RWPE2 (cell line): ENCODE data around the gene WSCD1.

Experiments used
- ATAC-seq: fragments of 200-7000 bp; cut with Tn5 transposase; 3 replicates; pipeline ENCODE4 v1.9.1; 2021; ENCODE audit warnings: low read depth
- DNase-seq: peaks from one replicate; pipeline ENCODE4 v3.0.0-alpha.2; 2020; ENCODE audit warnings: low spot score
- H3K27ac ChIP-seq: fragments of 450-650 bp; 2 replicates; pipeline ENCODE4 v1.5.1; 2017; ENCODE audit warnings: mild to moderate bottlenecking; ENCODE audit not compliant: poor library complexity, severe bottlenecking
- H3K27me3 ChIP-seq: fragments of 250-450 bp; sonication (Bioruptor Pico); 2 replicates; pipeline ENCODE4 v1.5.1; 2021; ENCODE audit warnings: mild to moderate bottlenecking, moderate library complexity; ENCODE audit not compliant: insufficient read depth, poor library complexity, severe bottlenecking
- H3K36me3 ChIP-seq: fragments of 250-450 bp; sonication (Bioruptor Pico); 2 replicates; pipeline ENCODE4 v1.5.1; 2020; ENCODE audit warnings: low read depth, mild to moderate bottlenecking, moderate library complexity
- H3K4me1 ChIP-seq: fragments of 250-450 bp; sonication (Bioruptor Pico); 2 replicates; pipeline ENCODE4 v1.5.1; 2021; ENCODE audit warnings: mild to moderate bottlenecking, moderate library complexity; ENCODE audit not compliant: insufficient read depth, poor library complexity, severe bottlenecking
- H3K4me3 ChIP-seq: fragments of 250-450 bp; sonication (Bioruptor Pico); 2 replicates; pipeline ENCODE4 v1.5.1; 2021; ENCODE audit warnings: mild to moderate bottlenecking, moderate library complexity; ENCODE audit not compliant: severe bottlenecking
- H3K9me3 ChIP-seq: fragments of 250-450 bp; sonication (Bioruptor Pico); 2 replicates; pipeline ENCODE4 v1.5.1; 2021; ENCODE audit warnings: mild to moderate bottlenecking, moderate library complexity; ENCODE audit not compliant: severe bottlenecking
- CTCF ChIP-seq: fragments of 450-650 bp; IDR thresholded peaks from one replicate; pipeline ENCODE4 v1.5.1; 2017; ENCODE audit warnings: mild to moderate bottlenecking, moderate library complexity; ENCODE audit not compliant: poor library complexity, severe bottlenecking

Gene WSCD1

GRCh38 chr17:6041246-6041645 lies 28.9 kb upstream of the WSCD1 start:
- no peaks in the 10 kb centered on the region for H3K9me3 ChIP-seq
- ATAC-seq: no peak
- H3K27me3 ChIP-seq: no peaks in the 10 kb centered on the region
- no peak overlapping the region for H3K4me3 ChIP-seq
- no peak for DNase-seq
- H3K36me3 ChIP-seq: no peaks in the 10 kb centered on the region
- no peaks in the 10 kb centered on the region for H3K4me1 ChIP-seq
- no peak overlapping the region for H3K27ac ChIP-seq
- TF ChIP-seq CTCF: no peak

- Histone ChIP-seq H3K4me1 (no peaks in the 10 kb centered on the region), H3K27me3 (no peaks in the 10 kb centered on the region), H3K4me3 (no peak overlapping the region), H3K27ac (no peak overlapping the region), H3K36me3 (no peaks in the 10 kb centered on the region), H3K9me3 (no peaks in the 10 kb centered on the region)
- ATAC-seq (no peak), DNase-seq (no peak)
- TF ChIP-seq CTCF: no peak
These were observed 26.8 kb upstream of the WSCD1 start for GRCh38 chr17:6043405-6043804.

GRCh38 chr17:6044261-6044660 lies 25.9 kb upstream of the WSCD1 start:
- DNase-seq: no peak
- Histone ChIP-seq H3K4me1 (no peaks in the 10 kb centered on the region), H3K27me3 (no peaks in the 10 kb centered on the region), H3K27ac (no peak overlapping the region), H3K9me3 (no peaks in the 10 kb centered on the region), H3K4me3 (no peak overlapping the region), H3K36me3 (no peaks in the 10 kb centered on the region)
- no peak for ATAC-seq
- TF ChIP-seq CTCF: no peak

- Histone ChIP-seq H3K36me3 (no peaks in the 10 kb centered on the region), H3K9me3 (no peaks in the 10 kb centered on the region), H3K27me3 (no peaks in the 10 kb centered on the region), H3K4me3 (no peak overlapping the region), H3K27ac (no peak overlapping the region), H3K4me1 (no peaks in the 10 kb centered on the region)
- no peak for TF ChIP-seq CTCF
- no peak for DNase-seq
- ATAC-seq: no peak
These were observed 24.4 kb upstream of the WSCD1 start for GRCh38 chr17:6045621-6046357.

GRCh38 chr17:6046431-6046830 lies 23.7 kb upstream of the WSCD1 start:
- no peaks in the 10 kb centered on the region for H3K9me3 ChIP-seq
- H3K36me3 ChIP-seq: no peaks in the 10 kb centered on the region
- no peak overlapping the region for H3K4me3 ChIP-seq
- H3K27me3 ChIP-seq: no peaks in the 10 kb centered on the region
- TF ChIP-seq CTCF: no peak
- H3K4me1 ChIP-seq: no peaks in the 10 kb centered on the region
- no peak overlapping the region for H3K27ac ChIP-seq
- DNase-seq (no peak), ATAC-seq (no peak)
